HG03025 (cell line): Measurements from ENCODE around the gene SSNA1.
A peak's percentile ranks its signal among the peaks of the same experiment; 100 is the strongest.

ENCODE experiments used
- ATAC-seq: cut with Tn5 transposase; IDR thresholded peaks from one replicate; pipeline ENCODE4 v1.9.1; 2021; ENCODE audit warnings: mild to moderate bottlenecking, moderate library complexity; ENCODE audit not compliant: unreplicated experiment, low FRiP score

SSNA1 gene

GRCh38 chr9:137188490-137189296 lies at the start of gene SSNA1, which contains the start of gene ANAPC2:
Gene SSNA1, plus strand, starts transcription at chr9:137188676. Its CDS starts 51 bp downstream, at chr9:137188727.
Gene ANAPC2, minus strand, starts transcription at chr9:137188560. Its CDS starts 28 bp downstream, at chr9:137188532.
- peak; percentile 69 for ATAC-seq

DNA sequence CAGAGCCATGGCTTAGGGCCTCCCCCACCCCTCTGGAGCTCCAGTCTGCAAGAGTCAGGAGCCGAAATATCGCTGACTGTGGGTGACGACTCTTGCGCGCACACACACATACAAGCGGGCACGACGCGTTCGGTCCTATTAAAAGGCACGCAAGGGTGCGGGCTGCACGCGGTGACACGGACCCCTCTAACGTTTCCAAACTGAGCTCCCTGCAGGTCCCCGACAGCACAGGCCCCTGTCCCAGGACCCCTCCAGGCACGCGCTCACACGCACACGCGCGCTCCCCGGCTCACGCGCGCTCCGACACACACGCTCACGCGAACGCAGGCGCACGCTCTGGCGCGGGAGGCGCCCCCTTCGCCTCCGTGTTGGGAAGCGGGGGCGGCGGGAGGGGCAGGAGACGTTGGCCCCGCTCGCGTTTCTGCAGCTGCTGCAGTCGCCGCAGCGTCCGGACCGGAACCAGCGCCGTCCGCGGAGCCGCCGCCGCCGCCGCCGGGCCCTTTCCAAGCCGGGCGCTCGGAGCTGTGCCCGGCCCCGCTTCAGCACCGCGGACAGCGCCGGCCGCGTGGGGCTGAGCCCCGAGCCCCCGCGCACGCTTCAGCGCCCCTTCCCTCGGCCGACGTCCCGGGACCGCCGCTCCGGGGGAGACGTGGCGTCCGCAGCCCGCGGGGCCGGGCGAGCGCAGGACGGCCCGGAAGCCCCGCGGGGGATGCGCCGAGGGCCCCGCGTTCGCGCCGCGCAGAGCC lies 49.6 kb upstream of the SSNA1 start, which contains the start of gene GRIN1:
GRIN1 (plus strand) TSS at position 433 of the 746 bp plus-strand sequence. CDS start 333 bp downstream, outside the sequence.
- no peak for ATAC-seq

DNA sequence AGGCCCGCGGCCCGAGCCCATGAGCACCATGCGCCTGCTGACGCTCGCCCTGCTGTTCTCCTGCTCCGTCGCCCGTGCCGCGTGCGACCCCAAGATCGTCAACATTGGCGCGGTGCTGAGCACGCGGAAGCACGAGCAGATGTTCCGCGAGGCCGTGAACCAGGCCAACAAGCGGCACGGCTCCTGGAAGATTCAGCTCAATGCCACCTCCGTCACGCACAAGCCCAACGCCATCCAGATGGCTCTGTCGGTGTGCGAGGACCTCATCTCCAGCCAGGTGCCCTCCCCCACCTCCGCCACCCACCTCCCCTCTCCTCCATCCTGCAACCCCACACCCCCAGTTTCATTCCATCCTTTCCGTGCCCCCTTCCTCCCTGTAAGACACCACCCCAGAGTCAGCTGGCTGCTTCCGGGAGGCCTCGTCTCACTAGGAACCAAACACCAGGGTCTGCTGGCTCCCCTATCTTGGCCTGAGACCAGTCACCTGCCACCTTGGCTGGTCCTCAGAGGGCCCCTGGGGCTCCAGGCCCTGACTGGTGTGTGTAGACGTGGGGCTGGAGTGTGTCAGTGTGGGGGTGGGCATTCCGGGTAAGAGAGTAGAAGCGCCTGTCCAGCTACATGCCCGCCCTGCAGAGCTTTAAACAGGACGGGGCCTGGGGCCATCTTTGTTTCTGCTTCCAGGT lies 48.9 kb upstream of the SSNA1 start:
- ATAC-seq = no peak

DNA sequence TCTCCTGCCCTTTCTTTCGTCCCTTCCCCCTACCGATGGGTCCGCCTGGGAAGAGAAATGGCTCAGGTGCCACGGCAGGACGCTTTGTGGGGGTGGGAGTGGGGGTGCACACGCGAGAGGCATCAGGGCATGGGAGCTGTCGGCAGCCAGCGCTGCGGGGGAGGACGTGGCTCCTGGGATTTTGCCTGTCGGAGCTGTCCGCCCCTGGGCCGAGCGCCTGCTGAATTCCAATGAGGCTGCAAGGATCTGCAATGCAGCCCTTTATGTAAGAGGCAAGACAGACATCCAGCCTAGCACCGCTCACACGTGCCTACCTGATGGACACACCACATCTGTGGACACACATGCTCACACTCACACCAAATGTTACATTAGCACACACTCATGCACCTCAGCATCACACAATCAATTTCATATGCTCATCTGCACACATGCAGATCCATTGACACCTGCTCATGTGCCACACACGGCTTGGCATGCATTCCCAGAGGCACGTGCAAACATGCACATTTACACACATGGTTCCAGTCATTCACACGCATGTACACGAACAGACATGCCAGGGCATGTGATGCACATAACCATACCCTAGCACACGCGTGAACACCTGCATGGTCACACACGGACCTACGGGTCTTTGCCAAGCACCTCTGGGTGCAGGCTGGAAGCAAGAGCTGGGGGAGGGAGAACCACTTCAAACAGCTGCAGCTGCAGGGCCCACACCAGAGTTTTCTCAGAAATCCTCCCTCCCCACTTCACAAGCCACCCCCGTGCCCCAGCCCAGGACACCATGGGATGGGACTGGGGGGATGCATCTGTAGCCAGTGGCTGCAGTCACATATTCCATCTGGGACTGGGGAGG lies 48.1 kb upstream of the SSNA1 start:
- ATAC-seq = no peak

DNA sequence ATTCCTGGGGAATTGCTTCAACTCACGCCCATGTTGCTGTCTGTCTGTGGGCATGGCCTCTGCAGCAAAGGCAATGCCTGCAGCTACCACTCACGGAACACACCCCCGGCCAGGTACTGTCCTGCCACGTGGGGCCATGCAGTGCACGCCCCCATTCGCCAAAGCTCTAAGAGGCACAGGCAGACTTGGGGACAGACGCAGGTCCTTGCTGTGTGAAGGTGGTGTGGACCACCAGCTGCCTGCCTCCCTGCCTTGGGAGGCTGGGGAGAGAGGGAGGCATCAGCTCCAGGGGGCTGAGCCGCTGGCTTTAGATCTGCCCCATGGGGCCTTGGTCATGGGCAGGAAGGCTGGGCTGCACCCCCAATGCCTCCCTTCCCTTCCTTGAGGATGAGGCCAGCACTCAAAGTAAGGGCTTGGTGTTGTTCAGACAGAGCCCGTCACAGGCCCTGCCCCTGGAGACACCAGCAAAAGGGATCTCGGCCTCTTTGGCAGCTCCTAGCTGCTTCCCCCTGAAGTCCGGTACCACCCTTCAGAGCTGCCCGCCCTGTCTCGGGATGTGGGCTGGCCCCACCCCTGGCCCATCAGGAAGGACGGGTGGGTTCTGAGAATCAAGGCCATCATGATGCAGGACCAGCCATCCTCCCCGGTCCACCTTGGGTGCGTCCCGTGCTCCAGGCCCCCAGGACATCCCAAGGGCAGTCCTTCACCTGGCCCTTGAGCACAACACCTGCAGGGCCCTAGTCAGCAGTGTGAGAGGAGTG lies 47.2 kb upstream of the SSNA1 start:
- ATAC-seq = no peak

DNA sequence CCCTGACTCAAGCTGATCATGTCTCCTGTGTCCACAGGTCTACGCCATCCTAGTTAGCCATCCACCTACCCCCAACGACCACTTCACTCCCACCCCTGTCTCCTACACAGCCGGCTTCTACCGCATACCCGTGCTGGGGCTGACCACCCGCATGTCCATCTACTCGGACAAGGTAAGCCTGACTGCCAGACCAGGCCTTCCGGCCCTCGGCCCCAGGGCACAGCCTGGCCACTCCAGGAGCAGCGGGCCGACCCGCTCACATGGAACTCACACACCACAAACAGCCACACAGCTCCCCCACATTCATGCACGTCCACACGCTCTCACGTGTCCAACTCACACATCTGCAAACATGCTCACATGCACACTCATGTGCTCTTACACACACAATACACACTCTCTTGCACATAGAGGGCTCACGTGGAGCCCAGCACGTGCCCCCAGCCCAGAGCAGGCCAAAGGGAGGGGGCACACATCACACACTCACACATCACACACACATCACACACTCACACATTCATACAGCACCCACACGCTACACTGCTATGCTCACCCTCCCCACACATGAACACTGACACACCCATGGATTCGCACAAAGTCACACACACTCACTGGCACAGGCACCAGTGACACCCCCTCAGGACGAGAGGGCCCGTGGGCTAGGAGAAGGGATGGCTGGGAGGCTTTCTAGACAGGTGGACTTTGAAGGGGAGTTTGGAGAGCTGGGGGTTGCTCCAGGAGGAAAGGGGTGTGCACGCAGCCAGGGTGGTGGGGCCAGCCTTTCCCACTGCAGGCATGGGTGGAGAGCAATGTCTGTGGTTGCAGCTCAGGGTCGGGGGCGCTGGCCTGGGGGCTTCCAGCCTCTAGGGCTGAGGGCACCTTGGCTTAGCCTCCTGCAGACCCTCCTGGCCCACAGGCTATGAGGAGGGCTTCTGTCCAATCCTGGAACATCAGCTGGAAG lies 46.2 kb upstream of the SSNA1 start:
- ATAC-seq = no peak

GRCh38 chr9:137143459-137143858 lies 45.0 kb upstream of the SSNA1 start:
- no peak for ATAC-seq

- no peak for ATAC-seq
Observed at GRCh38 chr9:137145731-137146526, 42.5 kb upstream of the SSNA1 start.

- ATAC-seq = no peak
Observed at GRCh38 chr9:137146527-137146918, 42.0 kb upstream of the SSNA1 start.

DNA sequence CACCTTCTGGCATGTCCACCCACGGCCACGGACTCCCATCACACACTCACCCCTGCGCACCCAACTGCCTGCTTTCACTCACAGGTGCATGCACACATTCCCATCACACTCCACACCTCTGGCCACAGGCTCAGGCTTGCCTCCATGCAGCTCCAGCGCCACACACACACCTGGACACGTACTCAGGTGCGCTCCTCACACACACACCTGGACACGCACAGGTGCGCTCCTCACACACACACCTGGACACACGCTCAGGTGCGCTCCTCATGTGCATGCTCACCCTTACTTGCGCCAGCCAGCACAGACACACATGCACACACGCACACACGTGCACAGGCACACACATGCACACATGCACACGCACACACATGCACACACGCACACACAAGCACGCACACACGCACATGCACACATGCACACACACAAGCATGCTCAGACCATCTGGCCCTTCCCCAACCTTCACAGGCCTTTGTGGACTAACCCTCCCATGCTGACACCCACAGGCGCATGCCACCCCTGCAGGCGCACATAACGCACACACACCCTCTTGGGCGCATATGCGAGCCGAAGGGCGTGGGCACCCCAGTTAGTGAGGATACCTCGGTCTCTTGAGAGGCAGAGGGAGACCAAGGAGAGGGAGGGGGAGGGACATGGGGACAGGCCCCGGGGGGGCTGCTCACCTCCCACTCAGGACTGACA lies 41.2 kb upstream of the SSNA1 start:
- ATAC-seq = no peak

DNA sequence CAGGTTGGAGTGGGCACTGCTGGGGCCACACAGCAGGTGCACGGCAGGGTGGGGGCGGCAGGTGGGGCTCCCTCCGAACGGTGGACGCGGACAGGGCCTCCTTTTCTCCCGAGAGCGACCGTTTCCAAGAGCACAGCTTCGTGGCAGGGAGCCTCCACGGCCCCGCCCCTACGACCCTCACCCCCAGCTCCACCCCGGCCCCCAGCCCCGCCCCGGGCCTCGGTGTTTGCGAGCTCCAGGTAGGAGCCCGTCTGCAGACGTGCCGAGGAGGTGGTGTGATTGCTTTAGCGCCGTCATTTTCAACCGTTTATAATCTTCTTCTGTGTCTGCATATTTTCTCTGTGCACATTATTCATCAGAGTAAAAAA lies 40.7 kb upstream of the SSNA1 start:
- ATAC-seq = no peak

DNA sequence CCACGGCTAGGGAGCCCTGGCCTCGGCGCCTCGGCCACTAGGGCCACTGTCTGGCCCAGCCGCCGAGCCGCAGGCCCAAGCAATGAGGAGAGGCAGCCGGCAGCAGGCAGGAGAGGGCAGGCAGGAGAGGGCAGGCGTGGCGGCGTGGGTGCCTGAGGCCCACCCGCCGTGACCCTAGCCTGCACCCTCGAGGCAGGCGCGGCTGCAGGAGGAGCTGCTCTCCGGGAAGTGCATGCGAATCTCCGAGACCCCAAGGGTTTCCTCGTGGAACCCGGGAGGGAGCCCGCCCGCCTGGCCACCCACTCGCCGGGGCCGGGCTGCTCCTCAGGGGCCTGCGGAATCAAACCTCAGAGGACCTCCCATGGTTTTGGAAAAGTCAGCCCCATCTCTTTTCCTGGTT lies 40.2 kb upstream of the SSNA1 start:
- no peak for ATAC-seq

DNA sequence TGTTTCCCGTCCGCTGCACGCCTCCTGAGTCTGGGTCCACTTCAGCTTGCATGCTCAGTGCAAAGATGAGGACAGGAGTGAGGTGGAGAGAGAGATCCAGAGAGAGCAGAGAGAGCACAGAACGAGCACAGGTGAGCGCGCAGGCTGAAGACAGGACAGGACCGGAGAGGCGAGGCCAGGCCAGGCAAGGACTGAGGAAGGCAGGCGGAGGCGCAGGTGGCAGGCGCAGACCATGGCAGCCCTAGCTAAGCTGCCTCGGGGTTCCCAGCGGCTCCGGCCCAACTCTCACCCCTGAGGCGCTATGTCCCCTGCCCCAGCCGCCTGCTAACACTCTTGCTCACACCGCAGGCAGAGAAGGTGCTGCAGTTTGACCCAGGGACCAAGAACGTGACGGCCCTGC lies 39.8 kb upstream of the SSNA1 start:
- no peak for ATAC-seq

DNA sequence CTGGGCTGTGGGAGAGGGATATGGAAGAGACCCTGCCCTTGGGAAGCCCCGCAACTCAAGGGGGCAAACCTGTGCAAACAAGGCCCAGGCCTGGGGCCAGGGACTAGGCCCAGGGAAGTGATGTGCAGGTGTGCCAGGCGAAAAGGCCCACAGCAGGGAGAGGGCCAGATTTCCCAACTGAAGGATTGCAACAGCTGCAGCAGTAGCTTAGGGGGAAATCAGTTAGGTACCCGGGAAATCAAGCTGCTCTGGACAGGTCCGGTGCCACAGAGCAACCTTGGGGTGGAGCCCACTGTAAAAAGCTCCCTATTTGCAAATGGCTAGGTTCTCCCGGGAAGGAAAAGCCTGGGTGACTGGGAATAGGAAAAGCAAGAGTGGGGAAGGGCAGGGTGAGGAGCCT lies 39.1 kb upstream of the SSNA1 start:
- no peak for ATAC-seq

DNA sequence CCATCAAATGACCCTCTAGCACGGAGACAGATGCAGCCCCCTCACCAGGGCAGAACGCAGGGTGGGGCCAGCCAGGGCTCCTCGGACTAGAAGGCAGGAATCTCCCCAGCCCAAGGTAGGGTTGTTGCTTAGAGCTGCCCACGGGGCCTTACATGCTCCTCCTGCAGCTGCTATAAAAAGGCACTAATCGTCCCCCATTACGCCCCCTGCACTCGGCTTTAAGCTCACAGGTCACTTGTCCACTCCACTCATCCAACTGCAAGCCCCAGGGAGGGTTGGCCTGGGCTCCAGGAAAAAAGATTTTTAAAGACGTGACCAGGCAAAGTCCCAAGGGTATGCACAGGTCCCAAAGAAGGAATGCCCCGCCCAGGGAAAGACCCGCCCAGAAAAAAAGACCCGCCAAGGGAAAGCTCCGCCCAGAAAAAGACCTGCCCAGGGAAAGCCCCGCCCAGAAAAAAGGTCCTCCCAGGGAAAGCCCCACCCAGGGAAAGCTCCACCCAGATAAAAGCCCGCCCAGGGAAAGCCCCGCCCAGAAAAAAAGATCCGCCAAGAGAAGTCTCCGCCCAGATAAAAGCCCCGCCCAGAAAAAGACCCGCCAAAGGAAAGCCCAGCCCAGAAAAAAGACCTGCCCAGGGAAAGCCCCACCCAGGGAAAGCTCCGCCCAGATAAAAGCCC lies 38.4 kb upstream of the SSNA1 start:
- ATAC-seq = peak; percentile 7
